ENCODE results near the gene JAM3.

GRCh38 chr11:134151083-134151747, 82.3 kb downstream of the JAM3 start:
- TF ChIP-seq POLR2A (IDR thresholded peaks at IDR 0.05) (no peak), POLR2AphosphoS5 (IDR thresholded peaks at IDR 0.05) (no peak)
- TF ChIP-seq, protein P1, sequence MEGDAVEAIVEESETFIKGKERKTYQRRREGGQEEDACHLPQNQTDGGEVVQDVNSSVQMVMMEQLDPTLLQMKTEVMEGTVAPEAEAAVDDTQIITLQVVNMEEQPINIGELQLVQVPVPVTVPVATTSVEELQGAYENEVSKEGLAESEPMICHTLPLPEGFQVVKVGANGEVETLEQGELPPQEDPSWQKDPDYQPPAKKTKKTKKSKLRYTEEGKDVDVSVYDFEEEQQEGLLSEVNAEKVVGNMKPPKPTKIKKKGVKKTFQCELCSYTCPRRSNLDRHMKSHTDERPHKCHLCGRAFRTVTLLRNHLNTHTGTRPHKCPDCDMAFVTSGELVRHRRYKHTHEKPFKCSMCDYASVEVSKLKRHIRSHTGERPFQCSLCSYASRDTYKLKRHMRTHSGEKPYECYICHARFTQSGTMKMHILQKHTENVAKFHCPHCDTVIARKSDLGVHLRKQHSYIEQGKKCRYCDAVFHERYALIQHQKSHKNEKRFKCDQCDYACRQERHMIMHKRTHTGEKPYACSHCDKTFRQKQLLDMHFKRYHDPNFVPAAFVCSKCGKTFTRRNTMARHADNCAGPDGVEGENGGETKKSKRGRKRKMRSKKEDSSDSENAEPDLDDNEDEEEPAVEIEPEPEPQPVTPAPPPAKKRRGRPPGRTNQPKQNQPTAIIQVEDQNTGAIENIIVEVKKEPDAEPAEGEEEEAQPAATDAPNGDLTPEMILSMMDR (IDR thresholded peaks at IDR 0.05), result no peak

All from prostate gland (tissue), 2 donors.